Vagina (tissue), 2 donors: ENCODE results near the gene ARHGAP21.

Experiments
- POLR2A ChIP-seq, 2 donors: fragments of 450-650 bp; IDR thresholded peaks; one replicate each; pipeline ENCODE4 v1.6.1; 2017; ENCODE audit warnings: antibody characterized with exemption in 2 of 2, mild to moderate bottlenecking in 2 of 2, moderate library complexity in 2 of 2
- POLR2AphosphoS5 ChIP-seq, 2 donors: sonication (generic); formaldehyde crosslinking; IDR thresholded peaks; one replicate each; pipeline ENCODE4 v1.9.0; 2017; ENCODE audit warnings: antibody characterized with exemption in 2 of 2, mild to moderate bottlenecking in 2 of 2, low read depth in 1 of 2; ENCODE audit not compliant: insufficient read depth in 1 of 2
- TF ChIP-seq, protein P1 (sequence below), 3 experiments: fragments of 450-650 bp in 2 of 3; fragments of 200-600 bp in 1 of 3; sonication (generic) in 1 of 3; IDR thresholded peaks; one replicate each; pipeline ENCODE4 v1.5.1; 2017 to 2019; ENCODE audit warnings: antibody characterized with exemption in 3 of 3, mild to moderate bottlenecking in 2 of 3, moderate library complexity in 2 of 3

DNA sequence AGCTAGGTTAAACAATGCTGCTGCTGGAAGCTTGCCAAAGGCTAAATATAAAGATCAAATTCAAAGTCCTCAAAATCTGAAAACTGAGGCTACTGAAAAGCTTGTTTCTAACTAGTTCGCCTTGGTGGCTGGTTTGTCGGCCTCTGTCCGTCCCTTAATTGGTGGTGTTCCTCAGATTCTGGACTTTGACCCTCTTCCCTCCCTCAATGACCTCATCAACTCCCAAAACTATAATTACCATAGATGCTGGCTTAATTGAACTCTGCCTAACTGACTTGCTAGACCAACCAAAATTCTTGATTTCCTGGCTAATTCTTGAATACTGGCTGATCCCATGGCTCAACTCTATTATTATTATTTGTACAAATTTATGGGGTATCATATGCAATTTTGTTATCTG is 15.6 kb downstream of the ARHGAP21 start:
- TF ChIP-seq, protein P1, sequence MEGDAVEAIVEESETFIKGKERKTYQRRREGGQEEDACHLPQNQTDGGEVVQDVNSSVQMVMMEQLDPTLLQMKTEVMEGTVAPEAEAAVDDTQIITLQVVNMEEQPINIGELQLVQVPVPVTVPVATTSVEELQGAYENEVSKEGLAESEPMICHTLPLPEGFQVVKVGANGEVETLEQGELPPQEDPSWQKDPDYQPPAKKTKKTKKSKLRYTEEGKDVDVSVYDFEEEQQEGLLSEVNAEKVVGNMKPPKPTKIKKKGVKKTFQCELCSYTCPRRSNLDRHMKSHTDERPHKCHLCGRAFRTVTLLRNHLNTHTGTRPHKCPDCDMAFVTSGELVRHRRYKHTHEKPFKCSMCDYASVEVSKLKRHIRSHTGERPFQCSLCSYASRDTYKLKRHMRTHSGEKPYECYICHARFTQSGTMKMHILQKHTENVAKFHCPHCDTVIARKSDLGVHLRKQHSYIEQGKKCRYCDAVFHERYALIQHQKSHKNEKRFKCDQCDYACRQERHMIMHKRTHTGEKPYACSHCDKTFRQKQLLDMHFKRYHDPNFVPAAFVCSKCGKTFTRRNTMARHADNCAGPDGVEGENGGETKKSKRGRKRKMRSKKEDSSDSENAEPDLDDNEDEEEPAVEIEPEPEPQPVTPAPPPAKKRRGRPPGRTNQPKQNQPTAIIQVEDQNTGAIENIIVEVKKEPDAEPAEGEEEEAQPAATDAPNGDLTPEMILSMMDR (IDR thresholded peaks at IDR 0.05), result no peak
- no peak for TF ChIP-seq POLR2A (IDR thresholded peaks at IDR 0.05)
- no peak for TF ChIP-seq POLR2AphosphoS5 (IDR thresholded peaks at IDR 0.05; ENCODE audit: insufficient read depth in 1 of 2, low read depth in 1 of 2)
